HepG2 (cell line): Measurements from ENCODE around the gene ERLEC1. TPM values are rescaled to one million over a fixed set of nuclear protein-coding genes. Genes with fewer than 3 reads are reported as not detected.

ENCODE experiments used
- ATAC-seq: fragments of 200-7000 bp; cut with Tn5 transposase; 3 replicates; pipeline ENCODE4 v1.9.1; 2020; ENCODE audit warnings: mild to moderate bottlenecking, moderate library complexity
- BruUV-seq: library from RNA; stranded (reverse); fragments of 400-500 nt; replicated peaks from 2 replicates; lab custom pipeline; 2021; lab: Mats Ljungman, UMichigan
- CTCF ChIA-PET: fragments of 300-600 bp; formaldehyde crosslinking; extraction: SDS; loops from one replicate; lab custom pipeline; 2021; ENCODE audit warnings: low total read pairs, inconsistent platforms, low intra/inter-chr PET ratio; lab: Yijun Ruan, JAX
- POLR2A ChIA-PET: fragments of 350-600 bp; sonication (Branson Sonifier 250); formaldehyde crosslinking; loops from one replicate; lab custom pipeline; 2020; ENCODE audit warnings: antibody characterized with exemption, inconsistent platforms; lab: Yijun Ruan, JAX
- DNase-seq: peaks from one replicate; pipeline ENCODE4 v3.0.0-alpha.2; 2015; ENCODE audit warnings: low spot score
- FAIRE-seq: peaks from 3 replicates; lab custom pipeline; 2011; peaks lifted over from hg19 to GRCh38; lab: Jason Lieb, UNC
- H2AFZ ChIP-seq: one replicate; pipeline ENCODE4 v1.6.1; 2011; ENCODE audit warnings: low read length, inconsistent platforms
- H3K27ac ChIP-seq: fragments of 300-600 bp; 3 replicates; pipeline ENCODE4 v1.8.0; 2011; ENCODE audit warnings: mixed run types, mild to moderate bottlenecking, mixed read lengths, low read length, inconsistent platforms; ENCODE audit not compliant: insufficient read depth; ENCODE audit errors: extremely low read length
- H3K27me3 ChIP-seq, 2 experiments: fragments of 200-600 bp in 1 of 2; 2 replicates in 1 of 2; 3 replicates in 1 of 2; pipeline versions ENCODE4 v1.6.0 to v1.8.0; 2011; ENCODE audit warnings: low read length in 2 of 2, mild to moderate bottlenecking in 2 of 2, moderate library complexity in 2 of 2, inconsistent platforms in 1 of 2; ENCODE audit not compliant: insufficient read depth in 2 of 2, control insufficient read depth in 1 of 2
- H3K36me3 ChIP-seq, 2 experiments: fragments of 200-600 bp in 1 of 2; replicated peaks in 1 of 2; 2 replicates in 1 of 2; 3 replicates in 1 of 2; pipeline versions ENCODE4 v1.5.1 to v1.8.0; 2011; ENCODE audit warnings: low read length in 2 of 2, inconsistent platforms in 1 of 2; ENCODE audit not compliant: insufficient read depth in 2 of 2, control insufficient read depth in 1 of 2
- H3K4me1 ChIP-seq: 2 replicates; pipeline ENCODE4 v1.5.1; 2012; ENCODE audit warnings: low read length, inconsistent platforms; ENCODE audit not compliant: insufficient read depth
- H3K4me2 ChIP-seq: 2 replicates; pipeline ENCODE4 v1.6.0; 2011; ENCODE audit warnings: low read depth, low read length, inconsistent platforms
- H3K4me3 ChIP-seq, 3 experiments: fragments of 200-600 bp in 1 of 3; sonication (generic), shearing (Covaris generic) in 1 of 3; replicated peaks in 1 of 3; 2 replicates each; pipeline ENCODE4 v1.5.1; 2011 to 2016; ENCODE audit warnings: low read length in 3 of 3, inconsistent platforms in 2 of 3, low read depth in 2 of 3, mild to moderate bottlenecking in 2 of 3, control low read depth in 1 of 3, mixed read lengths in 1 of 3; ENCODE audit not compliant: insufficient read depth in 1 of 3
- H3K79me2 ChIP-seq: one replicate; pipeline ENCODE4 v1.6.1; 2011; ENCODE audit warnings: low read length, inconsistent platforms; ENCODE audit not compliant: insufficient read depth
- H3K9ac ChIP-seq: 2 replicates; pipeline ENCODE4 v1.6.0; 2011; ENCODE audit warnings: mild to moderate bottlenecking, low read depth, low read length, inconsistent platforms; ENCODE audit not compliant: insufficient read depth
- H3K9me3 ChIP-seq: 2 replicates; pipeline ENCODE4 v1.5.1; 2012; ENCODE audit warnings: mild to moderate bottlenecking, low read length
- H4K20me1 ChIP-seq: 2 replicates; pipeline ENCODE4 v1.6.0; 2011; ENCODE audit warnings: inconsistent platforms, mild to moderate bottlenecking, low read length, moderate library complexity; ENCODE audit not compliant: insufficient read depth
- AGO2 ChIP-seq: fragments of 200-400 bp; formaldehyde crosslinking; optimal IDR thresholded peaks from 2 replicates; pipeline ENCODE3; 2017; ENCODE audit warnings: mild to moderate bottlenecking, low read depth, low read length, moderate library complexity
- CREBL2 ChIP-seq: sonication (generic); formaldehyde crosslinking; IDR thresholded peaks from 2 replicates; pipeline ENCODE4 v1.8.1; 2023; ENCODE audit warnings: missing genetic modification reagents, mild to moderate bottlenecking, borderline replicate concordance
- DNMT1 ChIP-seq: sonication (generic); formaldehyde crosslinking; IDR thresholded peaks from 2 replicates; pipeline ENCODE4 v1.5.1; 2020; ENCODE audit warnings: mild to moderate bottlenecking, missing genetic modification reagents
- GABPB1 ChIP-seq: IDR thresholded peaks from 2 replicates; pipeline ENCODE4 v1.6.1; 2016; ENCODE audit warnings: mild to moderate bottlenecking, missing genetic modification reagents, moderate library complexity, missing compliant biosample characterization
- HIC2 ChIP-seq: sonication (generic); formaldehyde crosslinking; IDR thresholded peaks from 2 replicates; pipeline ENCODE4 v1.9.0; 2022; ENCODE audit warnings: low read depth, missing genetic modification reagents
- PREB ChIP-seq: sonication (generic); formaldehyde crosslinking; IDR thresholded peaks from 2 replicates; pipeline ENCODE4 v1.4.0; 2020; ENCODE audit warnings: missing genetic modification reagents
- RBM22 ChIP-seq: fragments of 200-400 bp; formaldehyde crosslinking; optimal IDR thresholded peaks from 2 replicates; pipeline ENCODE3; 2017; ENCODE audit warnings: mild to moderate bottlenecking, low read length, moderate library complexity
- REXO4 ChIP-seq: sonication (generic); formaldehyde crosslinking; IDR thresholded peaks from 2 replicates; pipeline ENCODE4 v1.8.0; 2022; ENCODE audit warnings: missing genetic modification reagents, mild to moderate bottlenecking, borderline replicate concordance
- TBP ChIP-seq: sonication (generic); formaldehyde crosslinking; IDR thresholded peaks from 2 replicates; pipeline ENCODE4 v1.5.0; 2020; ENCODE audit warnings: missing genetic modification reagents
- UBTF ChIP-seq: sonication (generic); formaldehyde crosslinking; IDR thresholded peaks from 2 replicates; pipeline ENCODE4 v1.4.0; 2020; ENCODE audit warnings: mild to moderate bottlenecking, missing genetic modification reagents
- ZFP41 ChIP-seq: sonication (generic); formaldehyde crosslinking; IDR thresholded peaks from 2 replicates; pipeline ENCODE4 v1.4.0; 2020; ENCODE audit warnings: mild to moderate bottlenecking, missing genetic modification reagents, borderline replicate concordance
- ZFX ChIP-seq: sonication (generic); formaldehyde crosslinking; IDR thresholded peaks from 2 replicates; pipeline ENCODE4 v1.4.0; 2020; ENCODE audit warnings: mild to moderate bottlenecking, low read depth, missing genetic modification reagents, moderate library complexity
- ZNF574 ChIP-seq: sonication (generic); formaldehyde crosslinking; IDR thresholded peaks from 2 replicates; pipeline ENCODE4 v1.4.0; 2020; ENCODE audit warnings: missing genetic modification reagents
- whole genome bisulfite sequencing: methylation state at CpG from one replicate; pipeline ENCODE4 v1.1.6; 2017; ENCODE audit warnings: low lambda C conversion rate; 5-methylcytosine and 5-hydroxymethylcytosine counted together
- in situ Hi-C: cut with HindIII; loops from 2 replicates; pipeline ENCODE4 v1.10.0; 2017; ENCODE audit warnings: low pct_unique_long_range_greater_than_20kb; ENCODE audit not compliant: extremely low pct_ligation_motif_present
- intact Hi-C: fragments of 100-400 bp; cut with micrococcal nuclease; formaldehyde crosslinking; loops from one replicate; pipeline ENCODE4 v1.10.0; 2022; ENCODE audit not compliant: unreplicated experiment
- polyA plus RNA-seq, 8 experiments: library from polyadenylated mRNA; depleted of rRNA in 3 of 8; stranded (reverse) in 7 of 8; unstranded in 1 of 8; fragments of >200 nt; fragmentation: Illumina TruSeq in 4 of 8; extraction: Trizol in 4 of 8; gene quantifications; 2 replicates each; pipeline versions ENCODE4 v1.2.1 to v1.2.3, GENCODE V29; 2011 to 2016; ENCODE audit warnings: low read depth in 4 of 8, missing spikeins in 1 of 8, mixed read lengths in 1 of 8; ENCODE audit not compliant: insufficient read depth in 1 of 8
- total RNA-seq, 5 experiments: library from RNA; depleted of rRNA; stranded (reverse); fragments of >200 nt; fragmentation: Illumina TruSeq; extraction: Trizol; gene quantifications; 2 replicates each; pipeline ENCODE4 v1.2.3, GENCODE V29; 2016; ENCODE audit warnings: low read depth in 1 of 5

ERLEC1 gene
- total and polyA plus RNA-seq, 2 of the 13 experiments (the other 11 are each of a cell fraction or from before 2014, with no cell fraction given), result 87.3 to 88.4 TPM

GRCh38 chr2:53859206-53860181 lies 72.7 kb downstream of the ERLEC1 start, which contains the start of gene GPR75:
TSS of gene GPR75 (minus strand) at chr2:53859967. CDS start at chr2:53854756, 5,211 bp downstream.
- Histone ChIP-seq H3K36me3 (peaks cover 3 to 6% of the 10 kb centered on the region in 2 experiments; a peak in 3 of 5 replicates), H3K4me3 (peak within 1 kb of the TSS in 2 of 3 experiments; percentile 9 to 13; a peak in 1 of 6 replicates), H3K4me1 (peaks cover 11% of the 10 kb centered on the region; the same call in 1 of the 2 replicates), H3K4me2 (no peak within 1 kb of the TSS), H4K20me1 (no peaks in the 10 kb centered on the region), H3K27ac (no peak within 1 kb of the TSS), H3K27me3 (no peaks in the 10 kb centered on the region), H3K79me2 (no peaks in the 10 kb centered on the region), H2AFZ (no peak within 1 kb of the TSS), H3K9ac (no peak within 1 kb of the TSS), H3K9me3 (no peaks in the 10 kb centered on the region)
- ATAC-seq (peak; percentile 73), FAIRE-seq (no peak), DNase-seq (no peak)
- WGBS, result 92% methylated on average over 69 of the region's 72 CpGs
- intact Hi-C loops (no loop called here), in situ Hi-C loops (no loop called here)
- CTCF ChIA-PET, result no interaction called here
- BruUV-seq, result no TSS peak
- POLR2A ChIA-PET, result no interaction called here
- TF ChIP-seq ZFP41 (CRISPR knock-in tag) (no peak), CREBL2 (no peak), REXO4 (CRISPR knock-in tag) (no peak), AGO2 (peak; percentile 93), DNMT1 (CRISPR knock-in tag) (0 out of 2 replicates have a peak, but pooled peaks have one; percentile 35), ZNF574 (CRISPR knock-in tag) (0 out of 2 replicates have a peak, but pooled peaks have one; percentile 20), ZFX (CRISPR knock-in tag) (peak; percentile 28; the same call in 1 of the 2 replicates), HIC2 (CRISPR knock-in tag) (no peak), GABPB1 (peak; percentile 37; the same call in 1 of the 2 replicates), PREB (no peak), TBP (CRISPR knock-in tag) (no peak), UBTF (CRISPR knock-in tag) (peak; percentile 27; the same call in 1 of the 2 replicates), RBM22 (peak; percentile 67)
